Fibroblast of lung (primary cell): Measurements from ENCODE around the gene HSD3B7.

ENCODE experiments used
- EZH2 ChIP-seq: IDR thresholded peaks from 2 replicates; pipeline ENCODE4 v1.5.1; 2012; ENCODE audit warnings: low read length, control low read depth, mild to moderate bottlenecking; ENCODE audit errors: missing control alignments
- TF ChIP-seq, protein P1 (sequence below), 2 donors: IDR thresholded peaks in 1 of 2; conservative IDR thresholded peaks in 1 of 2; 1 replicate in 1 of 2; 2 replicates in 1 of 2; pipeline ENCODE4 v1.5.1; 2011 to 2012; ENCODE audit warnings: low read length in 2 of 2, control low read depth in 1 of 2, inconsistent platforms in 1 of 2, low read depth in 1 of 2, mild to moderate bottlenecking in 1 of 2

DNA sequence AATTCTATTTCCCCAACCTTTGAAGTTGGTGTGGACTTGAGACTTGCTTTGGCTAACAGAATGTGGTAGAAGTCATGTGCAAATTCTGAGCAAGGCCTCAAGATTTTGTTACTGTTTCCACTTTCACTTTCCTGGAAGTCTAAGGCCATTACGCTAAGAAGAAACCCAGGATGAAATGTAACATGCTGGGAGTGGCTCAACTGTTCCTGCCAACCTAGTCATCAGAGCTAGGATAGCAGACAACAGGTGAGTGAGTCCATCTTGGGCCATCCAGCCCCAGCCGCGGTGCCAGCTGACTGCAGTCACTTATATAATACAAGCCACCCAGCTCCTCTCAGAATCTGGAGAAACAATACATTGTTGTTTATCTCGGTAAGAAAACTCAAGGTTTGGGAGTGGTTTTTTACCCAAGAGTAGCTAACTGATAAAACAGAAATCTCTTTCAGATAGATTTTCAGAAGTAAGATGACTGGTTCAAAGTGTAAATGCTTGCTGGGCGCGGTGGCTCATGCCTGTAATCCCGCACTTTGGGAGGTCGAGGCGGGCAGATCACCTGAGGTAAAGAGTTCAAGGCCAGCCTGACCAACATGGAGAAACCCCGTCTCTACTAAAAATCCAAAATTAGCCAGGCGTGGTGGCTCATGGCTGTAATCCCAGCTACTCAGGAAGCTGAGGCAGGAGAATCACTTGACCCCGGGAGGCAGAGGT, 37.7 kb downstream of the HSD3B7 start:
- TF ChIP-seq EZH2, result no peak
- TF ChIP-seq, protein P1, sequence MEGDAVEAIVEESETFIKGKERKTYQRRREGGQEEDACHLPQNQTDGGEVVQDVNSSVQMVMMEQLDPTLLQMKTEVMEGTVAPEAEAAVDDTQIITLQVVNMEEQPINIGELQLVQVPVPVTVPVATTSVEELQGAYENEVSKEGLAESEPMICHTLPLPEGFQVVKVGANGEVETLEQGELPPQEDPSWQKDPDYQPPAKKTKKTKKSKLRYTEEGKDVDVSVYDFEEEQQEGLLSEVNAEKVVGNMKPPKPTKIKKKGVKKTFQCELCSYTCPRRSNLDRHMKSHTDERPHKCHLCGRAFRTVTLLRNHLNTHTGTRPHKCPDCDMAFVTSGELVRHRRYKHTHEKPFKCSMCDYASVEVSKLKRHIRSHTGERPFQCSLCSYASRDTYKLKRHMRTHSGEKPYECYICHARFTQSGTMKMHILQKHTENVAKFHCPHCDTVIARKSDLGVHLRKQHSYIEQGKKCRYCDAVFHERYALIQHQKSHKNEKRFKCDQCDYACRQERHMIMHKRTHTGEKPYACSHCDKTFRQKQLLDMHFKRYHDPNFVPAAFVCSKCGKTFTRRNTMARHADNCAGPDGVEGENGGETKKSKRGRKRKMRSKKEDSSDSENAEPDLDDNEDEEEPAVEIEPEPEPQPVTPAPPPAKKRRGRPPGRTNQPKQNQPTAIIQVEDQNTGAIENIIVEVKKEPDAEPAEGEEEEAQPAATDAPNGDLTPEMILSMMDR (conservative IDR thresholded peaks at IDR 0.05 in 1 of 2, IDR thresholded peaks at IDR 0.05 in 1 of 2; ENCODE audit: low read depth in 1 of 2, low read length in 2 of 2), result no peak
